HEK293 (cell line): ENCODE measurements around the gene RABEPK.
A peak's percentile ranks its signal among the peaks of the same experiment; 100 is the strongest.

ENCODE experiments used
- CTCF ChIA-PET: fragments of 350-600 bp; formaldehyde crosslinking; extraction: SDS; loops from one replicate; lab custom pipeline; 2021; ENCODE audit warnings: antibody characterized with exemption; lab: Yijun Ruan, JAX
- POLR2A ChIA-PET: fragments of 300-600 bp; formaldehyde crosslinking; extraction: SDS; loops from one replicate; lab custom pipeline; 2020; ENCODE audit warnings: antibody characterized with exemption, inconsistent platforms; lab: Yijun Ruan, JAX
- H3K27ac ChIP-seq: fragments of 200-500 bp; sonication (Bioruptor generic); 2 replicates; pipeline ENCODE4 v1.5.1; 2014; ENCODE audit warnings: low read depth, low read length, control low read depth, inconsistent platforms; ENCODE audit errors: extremely low read depth
- H3K36me3 ChIP-seq, 2 experiments: fragments of 200-500 bp in 1 of 2; sonication (Bioruptor generic) in 1 of 2; 1 replicate in 1 of 2; 2 replicates in 1 of 2; pipeline ENCODE4 v1.5.1; 2014 to 2017; ENCODE audit warnings: inconsistent platforms in 2 of 2, low read length in 2 of 2; ENCODE audit not compliant: control insufficient read depth in 2 of 2, insufficient read depth in 1 of 2
- H3K4me1 ChIP-seq: fragments of 200-500 bp; sonication (Bioruptor generic); 2 replicates; pipeline ENCODE4 v1.5.1; 2014; ENCODE audit warnings: mild to moderate bottlenecking, low read length, inconsistent platforms; ENCODE audit not compliant: control insufficient read depth, insufficient read depth
- H3K4me3 ChIP-seq: 2 replicates; pipeline ENCODE4 v1.5.1; 2011; ENCODE audit warnings: low read depth, mild to moderate bottlenecking, control low read depth, low read length, moderate library complexity
- H3K9me3 ChIP-seq: fragments of 200-500 bp; sonication (Bioruptor generic); 2 replicates; pipeline ENCODE4 v1.5.1; 2014; ENCODE audit warnings: low read depth, low read length, inconsistent platforms; ENCODE audit not compliant: control insufficient read depth, insufficient read depth
- SCRT1 ChIP-seq: fragments of 450-650 bp; formaldehyde crosslinking; IDR thresholded peaks from 2 replicates; pipeline ENCODE4 v1.5.1; 2016; ENCODE audit warnings: missing biosample characterization, missing genetic modification characterization, borderline replicate concordance
- ZBTB20 ChIP-seq: fragments of 450-650 bp; formaldehyde crosslinking; IDR thresholded peaks from 2 replicates; pipeline ENCODE4 v1.5.1; 2016; ENCODE audit warnings: missing biosample characterization, missing genetic modification characterization
- ZBTB7A ChIP-seq: fragments of 450-650 bp; formaldehyde crosslinking; IDR thresholded peaks from 2 replicates; pipeline ENCODE4 v1.5.1; 2016; ENCODE audit warnings: low read depth, missing biosample characterization, missing genetic modification characterization
- ZFHX2 ChIP-seq: fragments of 450-650 bp; formaldehyde crosslinking; conservative IDR thresholded peaks from 2 replicates; pipeline ENCODE4 v1.5.1; 2016; ENCODE audit warnings: missing biosample characterization, missing genetic modification characterization
- ZFP37 ChIP-seq: fragments of 450-650 bp; formaldehyde crosslinking; IDR thresholded peaks from 2 replicates; pipeline ENCODE4 v1.5.1; 2016; ENCODE audit warnings: missing biosample characterization, missing genetic modification characterization
- ZNF132 ChIP-seq: fragments of 450-650 bp; formaldehyde crosslinking; IDR thresholded peaks from 2 replicates; pipeline ENCODE4 v1.5.1; 2017; ENCODE audit warnings: missing biosample characterization, missing genetic modification characterization, borderline replicate concordance
- ZNF366 ChIP-seq: fragments of 450-650 bp; formaldehyde crosslinking; conservative IDR thresholded peaks from 2 replicates; pipeline ENCODE4 v1.5.1; 2016; ENCODE audit warnings: missing biosample characterization, missing genetic modification characterization
- ZNF501 ChIP-seq: fragments of 450-650 bp; formaldehyde crosslinking; IDR thresholded peaks from 2 replicates; pipeline ENCODE4 v1.5.1; 2016; ENCODE audit warnings: missing biosample characterization, missing genetic modification characterization
- ZNF585B ChIP-seq: fragments of 450-650 bp; formaldehyde crosslinking; IDR thresholded peaks from 2 replicates; pipeline ENCODE4 v1.5.1; 2016; ENCODE audit warnings: missing biosample characterization, missing genetic modification characterization
- ZNF629 ChIP-seq: fragments of 450-650 bp; formaldehyde crosslinking; IDR thresholded peaks from 2 replicates; pipeline ENCODE4 v1.5.1; 2017; ENCODE audit warnings: missing biosample characterization, missing genetic modification characterization
- TF ChIP-seq, protein P1 (sequence below): fragments of 450-650 bp; formaldehyde crosslinking; IDR thresholded peaks from 2 replicates; pipeline ENCODE4 v1.5.1; 2017; ENCODE audit warnings: missing biosample characterization, missing genetic modification characterization
- TF ChIP-seq, protein P2 (sequence below): sonication (generic); formaldehyde crosslinking; IDR thresholded peaks from 2 replicates; pipeline ENCODE4 v1.8.1; 2022; ENCODE audit warnings: mild to moderate bottlenecking, moderate library complexity, missing genetic modification reagents
- TF ChIP-seq, protein P3 (sequence below): fragments of 450-650 bp; formaldehyde crosslinking; IDR thresholded peaks from 2 replicates; pipeline ENCODE4 v1.5.1; 2016; ENCODE audit warnings: missing biosample characterization, missing genetic modification characterization, low read depth
- TF ChIP-seq, protein P4 (sequence below): fragments of 450-650 bp; formaldehyde crosslinking; IDR thresholded peaks from 2 replicates; pipeline ENCODE4 v1.5.1; 2016; ENCODE audit warnings: missing biosample characterization, missing genetic modification characterization
- TF ChIP-seq, protein P5 (sequence below): fragments of 450-650 bp; formaldehyde crosslinking; IDR thresholded peaks from 2 replicates; pipeline ENCODE4 v1.5.1; 2017; ENCODE audit warnings: missing biosample characterization, missing genetic modification characterization
- TF ChIP-seq, protein P6 (sequence below): fragments of 450-650 bp; formaldehyde crosslinking; IDR thresholded peaks from 2 replicates; pipeline ENCODE4 v1.5.1; 2016; ENCODE audit warnings: missing biosample characterization, missing genetic modification characterization, low read depth
- TF ChIP-seq, protein P7 (sequence below): fragments of 450-650 bp; formaldehyde crosslinking; IDR thresholded peaks from 2 replicates; pipeline ENCODE4 v1.5.1; 2016; ENCODE audit warnings: missing biosample characterization, missing genetic modification characterization, borderline replicate concordance

The RABEPK gene

DNA sequence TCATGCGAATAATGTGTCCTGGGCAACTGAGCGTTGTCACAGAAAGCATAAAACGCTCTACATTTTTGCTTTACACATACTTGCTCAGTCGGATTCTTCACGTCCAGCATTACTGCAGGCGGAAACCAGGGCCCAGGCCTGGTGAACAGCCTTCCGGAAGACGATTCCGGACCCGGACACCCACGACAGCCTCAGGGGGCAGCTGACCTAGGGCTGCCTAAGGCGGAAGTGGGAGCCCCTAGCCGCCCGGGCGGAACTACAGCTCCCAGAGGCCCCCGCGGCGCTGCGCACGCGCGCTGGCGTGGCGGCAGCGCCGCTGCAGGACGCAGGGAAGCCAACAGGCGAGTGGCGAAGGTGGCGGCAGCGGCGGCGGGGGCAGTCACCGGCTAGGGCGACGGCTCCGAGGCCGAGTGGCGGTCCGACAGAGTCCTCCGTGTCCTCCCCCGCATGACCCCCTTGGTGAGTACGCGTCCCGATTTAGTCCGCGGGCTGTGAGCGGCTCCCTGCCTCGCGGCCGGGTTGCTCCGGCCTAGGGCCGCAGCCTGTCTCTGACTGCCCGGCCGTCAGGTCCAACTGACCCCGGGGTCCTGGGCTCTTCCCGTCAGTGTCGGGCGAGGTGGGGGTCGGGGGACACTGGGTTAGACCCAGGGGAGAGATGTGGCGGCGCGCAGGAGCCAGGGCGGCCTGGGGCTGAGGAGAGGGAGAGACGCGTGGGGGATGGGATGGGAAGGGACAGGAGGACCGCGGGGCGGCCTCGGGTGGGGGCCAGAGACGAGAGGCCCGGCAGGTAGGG is 61.4 kb downstream of the RABEPK start, which contains the start of gene GAPVD1 (continued):
- TF ChIP-seq, protein P1, sequence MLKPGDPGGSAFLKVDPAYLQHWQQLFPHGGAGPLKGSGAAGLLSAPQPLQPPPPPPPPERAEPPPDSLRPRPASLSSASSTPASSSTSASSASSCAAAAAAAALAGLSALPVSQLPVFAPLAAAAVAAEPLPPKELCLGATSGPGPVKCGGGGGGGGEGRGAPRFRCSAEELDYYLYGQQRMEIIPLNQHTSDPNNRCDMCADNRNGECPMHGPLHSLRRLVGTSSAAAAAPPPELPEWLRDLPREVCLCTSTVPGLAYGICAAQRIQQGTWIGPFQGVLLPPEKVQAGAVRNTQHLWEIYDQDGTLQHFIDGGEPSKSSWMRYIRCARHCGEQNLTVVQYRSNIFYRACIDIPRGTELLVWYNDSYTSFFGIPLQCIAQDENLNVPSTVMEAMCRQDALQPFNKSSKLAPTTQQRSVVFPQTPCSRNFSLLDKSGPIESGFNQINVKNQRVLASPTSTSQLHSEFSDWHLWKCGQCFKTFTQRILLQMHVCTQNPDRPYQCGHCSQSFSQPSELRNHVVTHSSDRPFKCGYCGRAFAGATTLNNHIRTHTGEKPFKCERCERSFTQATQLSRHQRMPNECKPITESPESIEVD (tag by site-specific recombination) = no peak
- no peak for TF ChIP-seq ZNF585B (tag by site-specific recombination)
- TF ChIP-seq, protein P2, sequence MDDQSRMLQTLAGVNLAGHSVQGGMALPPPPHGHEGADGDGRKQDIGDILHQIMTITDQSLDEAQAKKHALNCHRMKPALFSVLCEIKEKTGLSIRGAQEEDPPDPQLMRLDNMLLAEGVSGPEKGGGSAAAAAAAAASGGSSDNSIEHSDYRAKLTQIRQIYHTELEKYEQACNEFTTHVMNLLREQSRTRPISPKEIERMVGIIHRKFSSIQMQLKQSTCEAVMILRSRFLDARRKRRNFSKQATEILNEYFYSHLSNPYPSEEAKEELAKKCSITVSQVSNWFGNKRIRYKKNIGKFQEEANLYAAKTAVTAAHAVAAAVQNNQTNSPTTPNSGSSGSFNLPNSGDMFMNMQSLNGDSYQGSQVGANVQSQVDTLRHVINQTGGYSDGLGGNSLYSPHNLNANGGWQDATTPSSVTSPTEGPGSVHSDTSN = 0 out of 2 replicates have a peak, but pooled peaks have one; percentile 28
- TF ChIP-seq ZNF629 (tag by site-specific recombination) = 0 out of 2 replicates have a peak, but pooled peaks have one; percentile 27
- TF ChIP-seq, protein P3, sequence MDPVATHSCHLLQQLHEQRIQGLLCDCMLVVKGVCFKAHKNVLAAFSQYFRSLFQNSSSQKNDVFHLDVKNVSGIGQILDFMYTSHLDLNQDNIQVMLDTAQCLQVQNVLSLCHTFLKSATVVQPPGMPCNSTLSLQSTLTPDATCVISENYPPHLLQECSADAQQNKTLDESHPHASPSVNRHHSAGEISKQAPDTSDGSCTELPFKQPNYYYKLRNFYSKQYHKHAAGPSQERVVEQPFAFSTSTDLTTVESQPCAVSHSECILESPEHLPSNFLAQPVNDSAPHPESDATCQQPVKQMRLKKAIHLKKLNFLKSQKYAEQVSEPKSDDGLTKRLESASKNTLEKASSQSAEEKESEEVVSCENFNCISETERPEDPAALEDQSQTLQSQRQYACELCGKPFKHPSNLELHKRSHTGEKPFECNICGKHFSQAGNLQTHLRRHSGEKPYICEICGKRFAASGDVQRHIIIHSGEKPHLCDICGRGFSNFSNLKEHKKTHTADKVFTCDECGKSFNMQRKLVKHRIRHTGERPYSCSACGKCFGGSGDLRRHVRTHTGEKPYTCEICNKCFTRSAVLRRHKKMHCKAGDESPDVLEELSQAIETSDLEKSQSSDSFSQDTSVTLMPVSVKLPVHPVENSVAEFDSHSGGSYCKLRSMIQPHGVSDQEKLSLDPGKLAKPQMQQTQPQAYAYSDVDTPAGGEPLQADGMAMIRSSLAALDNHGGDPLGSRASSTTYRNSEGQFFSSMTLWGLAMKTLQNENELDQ (tag by site-specific recombination) = no peak
- no peak for TF ChIP-seq ZBTB7A (tag by site-specific recombination)
- no peak for TF ChIP-seq ZNF132 (tag by site-specific recombination)
- peak; percentile 64 for TF ChIP-seq ZNF501 (tag by site-specific recombination)
- 0 out of 2 replicates have a peak, but pooled peaks have one; percentile 46 for TF ChIP-seq ZFP37
- 0 out of 2 replicates have a peak, but pooled peaks have one; percentile 11 for TF ChIP-seq SCRT1
- TF ChIP-seq, protein P4, sequence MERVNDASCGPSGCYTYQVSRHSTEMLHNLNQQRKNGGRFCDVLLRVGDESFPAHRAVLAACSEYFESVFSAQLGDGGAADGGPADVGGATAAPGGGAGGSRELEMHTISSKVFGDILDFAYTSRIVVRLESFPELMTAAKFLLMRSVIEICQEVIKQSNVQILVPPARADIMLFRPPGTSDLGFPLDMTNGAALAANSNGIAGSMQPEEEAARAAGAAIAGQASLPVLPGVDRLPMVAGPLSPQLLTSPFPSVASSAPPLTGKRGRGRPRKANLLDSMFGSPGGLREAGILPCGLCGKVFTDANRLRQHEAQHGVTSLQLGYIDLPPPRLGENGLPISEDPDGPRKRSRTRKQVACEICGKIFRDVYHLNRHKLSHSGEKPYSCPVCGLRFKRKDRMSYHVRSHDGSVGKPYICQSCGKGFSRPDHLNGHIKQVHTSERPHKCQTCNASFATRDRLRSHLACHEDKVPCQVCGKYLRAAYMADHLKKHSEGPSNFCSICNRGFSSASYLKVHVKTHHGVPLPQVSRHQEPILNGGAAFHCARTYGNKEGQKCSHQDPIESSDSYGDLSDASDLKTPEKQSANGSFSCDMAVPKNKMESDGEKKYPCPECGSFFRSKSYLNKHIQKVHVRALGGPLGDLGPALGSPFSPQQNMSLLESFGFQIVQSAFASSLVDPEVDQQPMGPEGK (tag by site-specific recombination) = peak; percentile 78
- TF ChIP-seq ZFHX2 (tag by site-specific recombination) = peak; percentile 42

DNA sequence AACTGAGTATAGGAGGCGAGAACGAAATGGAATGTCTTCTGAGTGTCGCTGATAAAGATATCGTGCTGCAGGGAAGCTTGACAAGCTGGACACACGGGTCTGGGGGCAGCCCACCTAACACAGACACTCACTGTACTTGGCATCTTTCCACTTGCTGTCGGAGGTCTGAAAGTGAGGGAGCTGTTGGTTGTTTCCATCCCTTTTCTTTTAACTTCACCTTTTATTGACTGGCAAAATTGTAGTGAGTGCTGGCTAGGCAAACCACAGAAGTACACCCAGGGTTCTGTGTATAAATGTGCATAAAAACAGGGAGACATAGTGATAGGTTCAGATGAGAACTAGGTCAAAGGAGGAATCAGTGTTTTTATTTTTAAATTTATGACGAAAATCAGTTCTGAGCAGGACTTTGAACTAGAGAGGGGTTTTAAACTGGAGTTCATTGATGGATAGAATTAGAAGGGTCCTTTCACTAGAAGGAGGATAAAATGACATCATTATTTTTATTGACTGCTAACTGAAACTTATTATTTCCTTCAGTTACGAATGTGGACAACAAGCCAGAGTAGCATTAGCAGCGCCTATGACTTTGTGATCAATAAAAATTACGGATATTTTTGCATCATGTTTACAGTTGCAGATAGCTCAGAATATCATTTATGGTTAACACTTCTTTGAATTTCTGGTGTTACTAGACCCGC is 62.1 kb downstream of the RABEPK start:
- CTCF ChIA-PET = interaction anchor here (0.6 to 0.9 kb wide), 3 partner anchors 84 to 1174 kb away, joined by 3 read pairs; no protein-coding TSS in a partner anchor
- H3K4me3 ChIP-seq = peak overlapping the region; percentile 99
- TF ChIP-seq ZBTB20 (tag by site-specific recombination) (peak; percentile 62), ZFP37 (0 out of 2 replicates have a peak, but pooled peaks have one; percentile 1), ZNF366 (peak; percentile 43; the same call in 1 of the 2 replicates), ZFHX2 (tag by site-specific recombination) (no peak)
- TF ChIP-seq, protein P5, sequence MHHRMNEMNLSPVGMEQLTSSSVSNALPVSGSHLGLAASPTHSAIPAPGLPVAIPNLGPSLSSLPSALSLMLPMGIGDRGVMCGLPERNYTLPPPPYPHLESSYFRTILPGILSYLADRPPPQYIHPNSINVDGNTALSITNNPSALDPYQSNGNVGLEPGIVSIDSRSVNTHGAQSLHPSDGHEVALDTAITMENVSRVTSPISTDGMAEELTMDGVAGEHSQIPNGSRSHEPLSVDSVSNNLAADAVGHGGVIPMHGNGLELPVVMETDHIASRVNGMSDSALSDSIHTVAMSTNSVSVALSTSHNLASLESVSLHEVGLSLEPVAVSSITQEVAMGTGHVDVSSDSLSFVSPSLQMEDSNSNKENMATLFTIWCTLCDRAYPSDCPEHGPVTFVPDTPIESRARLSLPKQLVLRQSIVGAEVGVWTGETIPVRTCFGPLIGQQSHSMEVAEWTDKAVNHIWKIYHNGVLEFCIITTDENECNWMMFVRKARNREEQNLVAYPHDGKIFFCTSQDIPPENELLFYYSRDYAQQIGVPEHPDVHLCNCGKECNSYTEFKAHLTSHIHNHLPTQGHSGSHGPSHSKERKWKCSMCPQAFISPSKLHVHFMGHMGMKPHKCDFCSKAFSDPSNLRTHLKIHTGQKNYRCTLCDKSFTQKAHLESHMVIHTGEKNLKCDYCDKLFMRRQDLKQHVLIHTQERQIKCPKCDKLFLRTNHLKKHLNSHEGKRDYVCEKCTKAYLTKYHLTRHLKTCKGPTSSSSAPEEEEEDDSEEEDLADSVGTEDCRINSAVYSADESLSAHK (tag by site-specific recombination) = no peak
- TF ChIP-seq, protein P6, sequence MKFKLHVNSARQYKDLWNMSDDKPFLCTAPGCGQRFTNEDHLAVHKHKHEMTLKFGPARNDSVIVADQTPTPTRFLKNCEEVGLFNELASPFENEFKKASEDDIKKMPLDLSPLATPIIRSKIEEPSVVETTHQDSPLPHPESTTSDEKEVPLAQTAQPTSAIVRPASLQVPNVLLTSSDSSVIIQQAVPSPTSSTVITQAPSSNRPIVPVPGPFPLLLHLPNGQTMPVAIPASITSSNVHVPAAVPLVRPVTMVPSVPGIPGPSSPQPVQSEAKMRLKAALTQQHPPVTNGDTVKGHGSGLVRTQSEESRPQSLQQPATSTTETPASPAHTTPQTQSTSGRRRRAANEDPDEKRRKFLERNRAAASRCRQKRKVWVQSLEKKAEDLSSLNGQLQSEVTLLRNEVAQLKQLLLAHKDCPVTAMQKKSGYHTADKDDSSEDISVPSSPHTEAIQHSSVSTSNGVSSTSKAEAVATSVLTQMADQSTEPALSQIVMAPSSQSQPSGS (tag by site-specific recombination) = peak; percentile 90
- TF ChIP-seq, protein P7, sequence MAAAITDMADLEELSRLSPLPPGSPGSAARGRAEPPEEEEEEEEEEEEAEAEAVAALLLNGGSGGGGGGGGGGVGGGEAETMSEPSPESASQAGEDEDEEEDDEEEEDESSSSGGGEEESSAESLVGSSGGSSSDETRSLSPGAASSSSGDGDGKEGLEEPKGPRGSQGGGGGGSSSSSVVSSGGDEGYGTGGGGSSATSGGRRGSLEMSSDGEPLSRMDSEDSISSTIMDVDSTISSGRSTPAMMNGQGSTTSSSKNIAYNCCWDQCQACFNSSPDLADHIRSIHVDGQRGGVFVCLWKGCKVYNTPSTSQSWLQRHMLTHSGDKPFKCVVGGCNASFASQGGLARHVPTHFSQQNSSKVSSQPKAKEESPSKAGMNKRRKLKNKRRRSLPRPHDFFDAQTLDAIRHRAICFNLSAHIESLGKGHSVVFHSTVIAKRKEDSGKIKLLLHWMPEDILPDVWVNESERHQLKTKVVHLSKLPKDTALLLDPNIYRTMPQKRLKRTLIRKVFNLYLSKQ (tag by site-specific recombination) = no peak
- H3K4me1 ChIP-seq = no peaks in the 10 kb centered on the region
- H3K9me3 ChIP-seq = no peaks in the 10 kb centered on the region
- peaks cover 0 to 27% of the 10 kb centered on the region in 2 experiments; a peak in 2 of 3 replicates for H3K36me3 ChIP-seq
- peak overlapping the region; percentile 80 for H3K27ac ChIP-seq
- POLR2A ChIA-PET = interaction anchor here (0.6 to 4.8 kb wide), 2 partner anchors 18 to 20 kb away, joined by 3 to 60 read pairs; partner anchors contain the start of gene HSPA5
